Neutrophil (primary cell): ENCODE measurements around the gene PDE4D.

Source experiments
- H3K27ac ChIP-seq: fragments of 200-600 bp; sonication (generic); 2 replicates; pipeline ENCODE4 v1.5.1; 2016; ENCODE audit warnings: mild to moderate bottlenecking, moderate library complexity
- H3K27me3 ChIP-seq: fragments of 200-600 bp; sonication (generic); 2 replicates; pipeline ENCODE4 v1.6.0; 2016; ENCODE audit warnings: mild to moderate bottlenecking
- H3K36me3 ChIP-seq: fragments of 200-600 bp; sonication (generic); 2 replicates; pipeline ENCODE4 v1.5.1; 2017
- H3K4me1 ChIP-seq, 2 experiments: fragments of 200-600 bp in 1 of 2; sonication (generic) in 1 of 2; 1 replicate in 1 of 2; 2 replicates in 1 of 2; pipeline versions ENCODE4 v1.5.1 to v1.6.1; 2013 to 2016; ENCODE audit warnings: low read depth in 1 of 2, low read length in 1 of 2, mild to moderate bottlenecking in 1 of 2, moderate library complexity in 1 of 2; ENCODE audit not compliant: control insufficient read depth in 1 of 2, insufficient read depth in 1 of 2
- H3K4me3 ChIP-seq, 2 experiments: fragments of 200-600 bp in 1 of 2; sonication (generic) in 1 of 2; 1 replicate in 1 of 2; 2 replicates in 1 of 2; pipeline ENCODE4 v1.5.1; 2013 to 2016; ENCODE audit warnings: low read depth in 1 of 2, low read length in 1 of 2, mild to moderate bottlenecking in 1 of 2, moderate library complexity in 1 of 2
- H3K9me3 ChIP-seq: fragments of 200-600 bp; sonication (generic); 2 replicates; pipeline ENCODE4 v1.5.1; 2016
- CTCF ChIP-seq: fragments of 200-600 bp; sonication (generic); IDR thresholded peaks from 2 replicates; pipeline ENCODE4 v1.5.1; 2016; ENCODE audit warnings: antibody characterized with exemption

PDE4D gene

GRCh38 chr5:59777028-59777427 lies 116.5 kb downstream of the PDE4D start:
- H3K27ac ChIP-seq: no peak overlapping the region
- peaks cover 0 to 3% of the 10 kb centered on the region in 2 experiments for H3K4me1 ChIP-seq
- no peak overlapping the region for H3K4me3 ChIP-seq
- H3K36me3 ChIP-seq: no peaks in the 10 kb centered on the region
- no peaks in the 10 kb centered on the region for H3K27me3 ChIP-seq
- no peak for TF ChIP-seq CTCF
- no peaks in the 10 kb centered on the region for H3K9me3 ChIP-seq

DNA sequence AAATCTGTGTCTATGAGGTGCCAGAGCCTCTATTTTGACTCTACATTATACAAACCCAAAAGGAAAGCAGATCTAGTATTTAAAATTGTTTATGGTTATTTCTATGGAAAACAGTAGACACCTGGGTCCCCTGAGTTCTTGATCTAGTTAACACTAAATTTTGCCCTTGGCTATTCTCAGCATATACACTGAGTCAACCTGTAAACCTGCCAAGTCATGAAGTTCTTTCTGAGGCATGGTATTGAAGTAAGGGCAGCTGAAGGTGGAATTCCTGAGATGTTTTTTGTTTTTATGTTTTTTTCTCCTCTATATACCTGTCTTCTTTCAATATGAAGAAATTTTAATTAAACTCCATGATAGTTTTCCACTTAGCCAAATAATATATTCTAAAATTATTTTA lies 120.2 kb downstream of the PDE4D start:
- peaks cover 6 to 11% of the 10 kb centered on the region in 2 experiments for H3K4me1 ChIP-seq
- H3K27me3 ChIP-seq: peaks cover 13% of the 10 kb centered on the region
- no peaks in the 10 kb centered on the region for H3K9me3 ChIP-seq
- H3K27ac ChIP-seq: no peak overlapping the region
- TF ChIP-seq CTCF: no peak
- H3K4me3 ChIP-seq: no peak overlapping the region
- H3K36me3 ChIP-seq: no peaks in the 10 kb centered on the region

DNA sequence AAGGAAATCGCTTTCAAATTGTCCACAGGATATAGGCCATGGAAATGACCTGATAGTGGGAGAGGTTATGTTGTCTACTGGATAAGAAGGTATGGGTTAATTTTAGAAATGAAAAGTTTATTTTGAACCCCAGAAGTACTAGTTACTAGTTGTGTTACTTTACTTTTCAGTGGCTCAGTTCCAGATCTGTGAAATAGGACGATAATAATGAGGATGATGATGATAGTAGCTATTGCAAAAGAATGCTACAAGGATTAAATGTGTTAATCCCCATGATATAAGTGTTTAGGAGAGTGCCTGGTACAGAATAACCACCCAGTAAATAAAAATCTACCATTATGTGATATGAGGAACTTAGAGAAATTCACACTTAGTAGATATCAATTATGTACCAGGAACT lies 120.8 kb downstream of the PDE4D start:
- Histone ChIP-seq H3K4me3 (no peak overlapping the region), H3K4me1 (peaks cover 7 to 16% of the 10 kb centered on the region in 2 experiments), H3K9me3 (no peaks in the 10 kb centered on the region), H3K27ac (no peak overlapping the region), H3K36me3 (no peaks in the 10 kb centered on the region), H3K27me3 (peaks cover 16% of the 10 kb centered on the region)
- no peak for TF ChIP-seq CTCF

DNA sequence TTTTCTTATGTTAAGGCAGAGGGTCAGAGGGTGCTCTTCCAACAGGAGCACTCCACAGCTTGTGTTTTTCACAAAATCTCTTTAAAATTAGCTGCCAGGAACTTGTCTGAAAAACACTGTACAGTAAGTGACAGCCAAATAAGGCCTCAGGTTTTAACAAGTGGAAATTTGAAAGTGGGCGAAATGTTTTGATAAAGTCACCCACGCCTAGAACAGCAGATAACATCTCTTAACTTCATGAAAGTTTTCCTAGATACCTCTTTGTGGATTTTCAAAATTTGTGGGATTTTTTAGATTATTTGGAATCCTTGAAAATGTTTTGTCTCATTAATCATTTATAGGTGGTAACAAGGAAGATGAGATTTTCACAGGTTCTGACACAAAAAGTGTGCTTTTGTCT lies 121.3 kb downstream of the PDE4D start:
- Histone ChIP-seq H3K27me3 (peaks cover 16% of the 10 kb centered on the region), H3K4me1 (peaks cover 7 to 16% of the 10 kb centered on the region in 2 experiments), H3K36me3 (no peaks in the 10 kb centered on the region), H3K4me3 (no peak overlapping the region), H3K9me3 (no peaks in the 10 kb centered on the region), H3K27ac (no peak overlapping the region)
- TF ChIP-seq CTCF: no peak

DNA sequence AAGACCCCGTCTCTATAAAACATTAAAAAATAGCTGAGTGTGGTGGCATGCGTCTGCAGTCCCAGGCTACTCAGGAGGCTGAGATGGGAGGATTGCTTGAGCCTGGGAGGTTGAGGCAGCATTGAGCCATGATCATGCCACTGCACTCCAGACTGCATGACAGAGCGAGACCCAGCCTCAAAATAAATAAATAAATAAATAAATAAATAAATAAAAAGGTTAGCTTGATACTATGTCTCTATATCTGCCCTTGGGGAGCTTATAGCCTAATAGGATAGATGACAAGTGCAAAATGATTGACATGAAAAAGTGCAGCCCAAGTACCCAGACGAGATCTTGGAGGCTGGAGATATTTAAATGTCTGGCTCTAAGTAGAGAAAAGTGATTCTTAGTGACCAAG lies 122.6 kb downstream of the PDE4D start:
- TF ChIP-seq CTCF: no peak
- no peak overlapping the region for H3K4me3 ChIP-seq
- no peaks in the 10 kb centered on the region for H3K36me3 ChIP-seq
- no peaks in the 10 kb centered on the region for H3K9me3 ChIP-seq
- H3K27me3 ChIP-seq: peaks cover 16% of the 10 kb centered on the region
- no peak overlapping the region for H3K27ac ChIP-seq
- peaks cover 7 to 16% of the 10 kb centered on the region in 2 experiments for H3K4me1 ChIP-seq

- peaks cover 16% of the 10 kb centered on the region for H3K27me3 ChIP-seq
- H3K4me1 ChIP-seq: peaks cover 7 to 19% of the 10 kb centered on the region in 2 experiments
- H3K36me3 ChIP-seq: no peaks in the 10 kb centered on the region
- H3K27ac ChIP-seq: no peak overlapping the region
- no peaks in the 10 kb centered on the region for H3K9me3 ChIP-seq
- no peak overlapping the region for H3K4me3 ChIP-seq
- TF ChIP-seq CTCF: no peak
Observed at GRCh38 chr5:59769832-59770231, 123.7 kb downstream of the PDE4D start.
